GM18517 (cell line): ENCODE measurements around the gene POMGNT2.
"Not testable (repeated sequence)": the region's sequence is repeated elsewhere in the genome, so short reads cannot be mapped to it uniquely, and the experiment has no call there.

Experiments used
- ATAC-seq: cut with Tn5 transposase; IDR thresholded peaks from one replicate; pipeline ENCODE4 v1.9.1; 2021; ENCODE audit warnings: mild to moderate bottlenecking, moderate library complexity; ENCODE audit not compliant: unreplicated experiment

The POMGNT2 gene

GRCh38 chr3:43048470-43048869 is 57.4 kb downstream of the POMGNT2 start:
- no peak for ATAC-seq

DNA sequence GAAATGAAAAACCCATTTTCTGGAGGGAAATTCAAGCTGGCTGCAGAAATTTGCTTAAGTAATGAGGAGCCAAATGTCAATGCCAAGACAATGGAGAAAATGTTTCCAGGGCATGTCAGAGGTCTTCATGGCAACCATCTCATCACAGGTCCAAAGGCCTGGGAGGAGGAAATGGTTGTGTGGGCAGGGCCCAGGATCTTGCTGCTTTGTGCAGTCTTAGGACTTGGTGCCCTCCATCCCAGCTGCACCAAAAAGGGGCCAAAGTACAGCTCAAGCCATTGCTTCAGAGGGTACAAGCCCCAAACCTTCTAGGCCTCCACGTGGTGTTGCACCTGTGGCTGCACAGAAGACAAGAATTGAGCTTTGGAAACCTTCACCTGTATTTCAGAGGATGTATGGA is 59.3 kb downstream of the POMGNT2 start:
- ATAC-seq = no peak

DNA sequence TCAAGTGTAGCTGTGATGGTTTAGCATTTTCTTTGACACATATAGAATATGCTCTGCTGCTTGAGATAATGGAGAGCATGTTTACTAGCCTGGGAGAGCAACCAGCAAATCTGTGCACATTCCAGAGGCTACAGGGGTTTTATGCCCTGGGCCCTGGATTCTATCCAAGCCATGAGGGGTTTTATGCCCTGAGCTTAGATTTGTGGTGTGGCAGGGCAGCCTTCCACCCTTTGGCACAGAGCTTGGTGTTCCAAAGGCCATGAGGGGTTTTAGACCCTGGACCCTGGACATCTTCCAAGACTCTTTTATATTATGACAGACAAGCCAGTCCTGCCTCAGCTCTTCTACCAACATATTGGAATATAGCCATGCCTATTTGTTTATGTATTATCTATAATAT is 60.8 kb downstream of the POMGNT2 start:
- not testable (repeated sequence) for ATAC-seq

DNA sequence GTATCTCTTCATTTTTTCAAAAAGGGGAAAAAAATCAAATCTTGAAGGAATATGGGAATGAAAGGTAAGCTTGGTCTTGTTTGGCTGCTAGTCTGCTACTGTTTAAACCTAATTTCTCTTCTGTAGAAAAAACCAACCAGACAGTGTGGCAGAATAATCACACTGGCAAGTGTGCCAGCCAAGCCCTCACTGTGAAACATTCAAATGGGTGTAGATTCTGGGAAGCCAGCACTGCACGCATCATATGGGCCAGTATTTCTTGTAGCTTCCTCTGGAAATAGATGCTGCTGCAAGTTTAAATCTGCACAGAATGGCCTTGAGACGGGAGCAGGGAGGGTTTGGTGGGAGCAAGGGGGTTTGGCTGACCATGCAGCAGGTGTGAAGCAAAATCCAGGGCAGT is 62.1 kb downstream of the POMGNT2 start:
- no peak for ATAC-seq

- ATAC-seq = no peak
Observed at GRCh38 chr3:43043071-43043766, 62.7 kb downstream of the POMGNT2 start.

GRCh38 chr3:43041517-43041916 is 64.4 kb downstream of the POMGNT2 start:
- no peak for ATAC-seq

- ATAC-seq = peak; percentile 69
Observed at GRCh38 chr3:43038010-43038409, 67.9 kb downstream of the POMGNT2 start.

DNA sequence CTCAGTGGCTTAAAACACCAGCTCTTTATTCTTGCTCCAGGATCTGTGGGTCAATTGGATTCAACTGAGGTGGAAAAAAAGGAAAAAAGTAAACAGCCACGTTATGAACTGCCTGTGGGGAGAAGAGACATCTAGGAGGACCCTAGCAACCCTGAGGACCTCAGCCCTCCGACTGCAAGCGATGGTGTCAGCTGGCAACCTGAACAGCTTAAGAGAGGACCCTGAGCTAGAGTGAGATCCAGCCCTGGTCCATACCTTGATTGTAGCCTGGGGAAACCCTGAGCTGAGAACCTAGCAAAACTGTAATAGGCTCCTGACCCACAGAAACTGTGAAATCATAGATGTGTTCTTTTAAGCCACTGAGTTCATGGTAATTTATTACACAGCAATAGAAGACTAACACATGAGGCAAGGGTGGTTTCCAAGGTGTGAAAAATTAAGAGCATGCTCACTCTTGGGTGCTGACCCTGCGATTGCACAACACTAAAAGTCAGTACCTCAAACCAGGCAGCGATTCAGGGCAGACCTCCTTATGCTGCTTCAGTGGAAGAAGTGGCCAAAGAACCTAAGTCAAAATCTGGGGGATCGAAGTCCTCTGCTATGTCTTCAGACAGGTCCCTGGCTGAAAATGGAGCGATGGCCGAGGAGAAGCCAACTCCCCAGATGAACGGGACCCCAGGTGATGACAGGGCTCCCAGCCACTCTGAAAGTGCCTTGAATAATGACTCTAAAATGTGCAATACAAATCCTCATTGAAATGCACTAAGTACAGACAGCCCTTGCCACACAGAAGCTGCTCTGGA is 69.1 kb downstream of the POMGNT2 start:
- no peak for ATAC-seq

DNA sequence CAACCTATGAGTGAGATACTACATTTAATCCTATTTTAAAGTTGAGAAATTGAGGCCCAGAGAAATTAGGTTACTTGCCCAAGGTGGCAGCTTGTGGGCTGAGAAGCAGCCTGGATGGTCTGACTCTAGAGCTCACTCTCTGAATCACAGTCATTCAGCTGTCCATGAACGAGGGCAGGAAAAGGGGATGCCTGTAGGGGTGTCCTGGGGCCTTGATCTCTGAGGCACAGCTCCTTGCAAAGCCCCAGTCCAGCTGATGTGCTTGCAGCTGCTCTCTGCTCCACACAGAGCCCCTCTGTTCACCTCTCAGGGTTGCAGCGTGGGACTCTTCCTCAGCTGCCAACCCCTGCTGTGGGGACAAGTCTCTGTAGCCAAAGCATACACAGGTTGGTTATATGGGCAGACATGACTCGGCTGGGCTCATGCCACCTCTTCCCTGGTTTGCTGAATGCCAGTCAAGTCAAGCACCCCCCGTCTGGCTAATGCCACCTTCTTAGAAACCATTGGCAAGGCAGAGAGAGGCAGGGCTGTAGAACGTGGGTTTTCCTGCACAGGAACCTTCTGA is 70.0 kb downstream of the POMGNT2 start:
- no peak for ATAC-seq

- ATAC-seq = no peak
Observed at GRCh38 chr3:43034911-43035310, 71.0 kb downstream of the POMGNT2 start.

GRCh38 chr3:43034200-43034599 is 71.7 kb downstream of the POMGNT2 start:
- no peak for ATAC-seq

GRCh38 chr3:43032646-43033628 is 72.9 kb downstream of the POMGNT2 start:
- ATAC-seq = no peak

GRCh38 chr3:43031889-43032545 is 73.9 kb downstream of the POMGNT2 start:
- no peak for ATAC-seq

GRCh38 chr3:43031485-43031884 is 74.4 kb downstream of the POMGNT2 start:
- no peak for ATAC-seq

- ATAC-seq = no peak
Observed at GRCh38 chr3:43030162-43030935, 75.5 kb downstream of the POMGNT2 start.
